ENCODE results near the gene LILRB3. TPM values are rescaled to one million over a fixed set of nuclear protein-coding genes. Genes with fewer than 3 reads are reported as not detected.

The LILRB3 gene
- total RNA-seq, 2 donors from 2014 or later, result 0.73 to 5.9 TPM

- Histone ChIP-seq H3K27me3 (replicated peaks; ENCODE audit: insufficient read depth) (no peaks in the 10 kb centered on the region), H3K4me3 (no peak overlapping the region), H3K9me3 (no peaks in the 10 kb centered on the region), H3K4me1 (replicated peaks) (no peaks in the 10 kb centered on the region), H3K36me3 (no peaks in the 10 kb centered on the region), H3K27ac (no peak overlapping the region)
- no peak for DNase-seq (ENCODE audit: low spot score)
- intact Hi-C loops (cut with DNase I), result no loop called here
- no peak for TF ChIP-seq CTCF (IDR thresholded peaks at IDR 0.05)
- TF ChIP-seq POLR2A (IDR thresholded peaks at IDR 0.05), result no peak
- no peak for TF ChIP-seq POLR2AphosphoS5 (IDR thresholded peaks at IDR 0.05)
- WGBS, result 91% methylated on average over 10 of the region's 10 CpGs
Observed at GRCh38 chr19:54179262-54179852, 43.5 kb downstream of the LILRB3 start.

GRCh38 chr19:54178581-54179261 is 44.1 kb downstream of the LILRB3 start:
- intact Hi-C loops (cut with DNase I), result no loop called here
- no peak overlapping the region for H3K27ac ChIP-seq
- no peaks in the 10 kb centered on the region for H3K4me1 ChIP-seq (replicated peaks)
- H3K4me3 ChIP-seq, result no peak overlapping the region
- TF ChIP-seq POLR2AphosphoS5 (IDR thresholded peaks at IDR 0.05) (peak; percentile 54), CTCF (IDR thresholded peaks at IDR 0.05) (no peak)
- WGBS, result 86% methylated on average over 21 of the region's 23 CpGs
- H3K9me3 ChIP-seq, result no peaks in the 10 kb centered on the region
- H3K27me3 ChIP-seq (replicated peaks; ENCODE audit: insufficient read depth), result no peaks in the 10 kb centered on the region
- no peak for DNase-seq (ENCODE audit: low spot score)
- H3K36me3 ChIP-seq, result no peaks in the 10 kb centered on the region

GRCh38 chr19:54173951-54174834 is 48.6 kb downstream of the LILRB3 start:
- no peak overlapping the region for H3K4me3 ChIP-seq
- DNase-seq (ENCODE audit: low spot score), result no peak
- H3K27ac ChIP-seq, result no peak overlapping the region
- TF ChIP-seq POLR2AphosphoS5 (IDR thresholded peaks at IDR 0.05) (no peak), POLR2A (IDR thresholded peaks at IDR 0.05) (no peak), CTCF (IDR thresholded peaks at IDR 0.05) (no peak)
- no peaks in the 10 kb centered on the region for H3K36me3 ChIP-seq
- WGBS, result 78% methylated on average over 20 of the region's 25 CpGs
- no peaks in the 10 kb centered on the region for H3K4me1 ChIP-seq (replicated peaks)
- intact Hi-C loops (cut with DNase I), result no loop called here
- no peaks in the 10 kb centered on the region for H3K27me3 ChIP-seq (replicated peaks; ENCODE audit: insufficient read depth)
- no peaks in the 10 kb centered on the region for H3K9me3 ChIP-seq

- 49% methylated on average over 15 of the region's 15 CpGs for WGBS
- Histone ChIP-seq H3K4me3 (peak overlapping the region in 1 of 2 donors; percentile 42), H3K36me3 (no peaks in the 10 kb centered on the region), H3K27me3 (replicated peaks; ENCODE audit: insufficient read depth) (no peaks in the 10 kb centered on the region), H3K9me3 (no peaks in the 10 kb centered on the region), H3K27ac (peak overlapping the region; percentile 86 to 89), H3K4me1 (replicated peaks) (no peaks in the 10 kb centered on the region)
- TF ChIP-seq POLR2A (IDR thresholded peaks at IDR 0.05) (no peak), CTCF (IDR thresholded peaks at IDR 0.05) (no peak), POLR2AphosphoS5 (IDR thresholded peaks at IDR 0.05) (no peak)
- intact Hi-C loops (cut with DNase I), result no loop called here
- DNase-seq (ENCODE audit: low spot score), result no peak
Observed at GRCh38 chr19:54173359-54173699, 49.5 kb downstream of the LILRB3 start.

Data from prostate gland (tissue), 2 donors.